GM18907 (cell line): Measurements from ENCODE around the gene HMGN4.
A peak's percentile ranks its signal among the peaks of the same experiment; 100 is the strongest.

ENCODE experiments used
- ATAC-seq: cut with Tn5 transposase; IDR thresholded peaks from one replicate; pipeline ENCODE4 v1.9.1; 2021; ENCODE audit warnings: mild to moderate bottlenecking, moderate library complexity; ENCODE audit not compliant: unreplicated experiment

Gene HMGN4

DNA sequence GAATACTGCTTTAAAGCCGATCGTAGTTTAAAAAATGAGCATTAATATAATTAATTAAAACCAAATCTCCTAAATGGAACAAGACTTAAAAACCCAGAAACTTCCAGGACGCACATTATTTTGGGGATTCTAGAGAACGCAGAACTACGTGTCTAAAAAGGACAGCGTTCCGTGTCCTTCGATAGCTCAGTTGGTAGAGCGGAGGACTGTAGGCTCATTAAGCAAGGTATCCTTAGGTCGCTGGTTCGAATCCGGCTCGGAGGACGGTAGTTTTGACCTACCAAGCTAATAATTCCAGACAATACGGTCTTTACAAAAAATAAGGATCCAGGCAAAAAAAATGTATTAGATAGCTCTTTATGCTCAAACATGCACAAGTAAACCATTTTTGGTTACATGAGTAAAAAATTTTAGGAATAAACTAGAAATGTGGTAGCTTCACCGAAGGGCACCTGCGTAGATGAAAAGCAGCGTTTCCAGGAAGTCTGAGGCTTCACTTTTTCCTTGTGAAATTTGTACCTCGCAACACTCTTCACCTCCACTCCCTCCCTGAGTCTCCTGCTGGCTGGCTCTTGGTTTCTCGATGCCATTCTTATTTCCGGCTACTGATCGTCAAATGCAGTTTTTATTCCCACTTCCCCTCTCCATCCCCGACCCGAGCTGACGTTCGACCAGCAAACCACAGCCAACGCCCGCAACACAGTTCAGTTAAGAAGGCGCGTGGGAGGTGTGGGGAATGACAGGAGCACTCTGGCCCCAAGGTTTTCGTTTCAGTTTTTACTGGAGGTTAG, 39.0 kb downstream of the HMGN4 start:
- ATAC-seq: no peak

DNA sequence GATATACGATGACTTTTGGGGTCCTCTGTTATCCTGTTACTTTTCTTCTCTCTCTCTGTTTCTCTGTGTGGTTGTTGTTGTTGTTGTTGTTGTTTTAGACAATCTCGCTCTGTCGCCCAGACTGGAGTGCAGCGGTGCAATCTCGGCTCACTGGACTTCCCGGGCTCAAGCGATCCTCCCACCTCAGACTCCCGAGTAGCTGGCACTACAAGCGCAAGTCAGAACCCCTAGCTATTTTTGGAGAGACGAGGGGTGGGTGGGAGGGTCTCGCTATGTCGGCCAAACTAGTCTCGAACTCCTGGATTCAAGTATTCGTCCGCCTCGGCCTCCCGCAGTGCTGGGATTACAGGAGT, 39.5 kb downstream of the HMGN4 start:
- ATAC-seq: no peak

DNA sequence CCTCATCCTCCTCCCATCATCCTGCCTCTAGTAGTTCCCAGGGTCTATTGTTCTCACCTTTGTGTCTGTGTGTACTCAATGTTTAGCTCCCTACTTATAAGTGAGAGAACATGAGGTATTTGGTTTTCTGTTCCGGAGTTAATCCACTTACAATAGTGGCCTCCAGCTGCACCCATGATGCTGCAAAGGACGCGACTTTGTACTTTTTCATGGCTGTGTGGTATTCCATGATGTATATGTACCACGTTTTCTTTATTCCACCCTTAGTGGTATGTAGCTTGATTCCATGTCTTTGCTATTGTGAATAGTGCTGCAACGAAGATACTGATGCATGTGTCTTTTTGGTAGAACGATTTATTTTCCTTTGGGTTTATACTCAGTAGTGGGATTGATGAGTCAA, 40.1 kb downstream of the HMGN4 start:
- ATAC-seq: no peak

DNA sequence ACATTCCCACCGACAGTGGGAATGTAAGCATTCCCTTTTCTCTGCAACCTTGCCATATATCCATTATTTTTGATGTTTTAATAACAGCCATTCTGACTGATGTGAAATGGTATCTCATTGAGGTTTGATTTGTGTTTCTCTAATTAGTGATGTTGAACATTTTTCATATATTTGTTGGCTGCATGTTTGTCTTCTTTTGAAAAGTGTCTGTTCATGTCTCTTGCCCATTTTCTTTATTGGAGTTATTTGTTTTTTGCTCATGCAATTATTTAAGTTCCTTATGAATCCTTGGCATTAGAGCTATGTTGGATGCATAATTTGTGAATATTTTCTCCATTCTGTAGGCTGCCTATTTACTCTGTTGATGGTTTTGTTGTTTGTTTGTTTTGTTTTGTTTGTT, 40.6 kb downstream of the HMGN4 start:
- no peak for ATAC-seq

DNA sequence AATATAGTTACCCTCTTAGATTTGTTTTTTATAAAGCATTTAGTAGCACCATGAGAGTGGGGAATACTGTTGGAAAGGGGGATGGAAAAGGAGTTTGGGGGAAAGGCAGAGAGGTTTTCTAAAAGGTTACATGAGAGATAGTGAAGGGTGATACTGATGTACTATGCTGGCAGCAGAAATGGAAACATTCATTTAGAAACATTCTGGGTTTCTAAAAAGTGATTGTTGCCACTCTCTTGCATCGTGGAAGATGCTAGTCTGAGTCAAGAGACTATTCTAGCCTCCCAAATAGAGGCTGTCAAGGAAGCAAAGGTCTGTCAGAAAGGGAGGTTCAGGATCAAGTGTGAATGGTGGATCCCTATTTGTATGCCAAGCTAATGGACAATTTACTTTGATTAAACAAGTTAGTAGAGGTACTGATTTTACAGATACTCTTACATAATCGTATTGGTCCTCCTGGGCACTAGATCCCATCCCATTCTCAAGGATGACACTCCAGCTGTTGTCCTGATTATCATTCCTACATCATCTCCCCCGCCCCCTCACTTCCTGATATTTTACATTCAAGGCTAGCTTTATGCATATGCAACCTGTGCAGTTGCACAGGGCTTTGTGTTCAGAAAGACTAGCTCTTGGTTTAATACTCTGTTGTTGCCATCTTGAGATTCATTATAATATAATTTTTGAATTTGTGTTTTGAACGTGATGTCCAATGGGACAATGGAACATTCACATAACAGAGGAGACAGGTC, 43.2 kb downstream of the HMGN4 start:
- ATAC-seq: no peak

DNA sequence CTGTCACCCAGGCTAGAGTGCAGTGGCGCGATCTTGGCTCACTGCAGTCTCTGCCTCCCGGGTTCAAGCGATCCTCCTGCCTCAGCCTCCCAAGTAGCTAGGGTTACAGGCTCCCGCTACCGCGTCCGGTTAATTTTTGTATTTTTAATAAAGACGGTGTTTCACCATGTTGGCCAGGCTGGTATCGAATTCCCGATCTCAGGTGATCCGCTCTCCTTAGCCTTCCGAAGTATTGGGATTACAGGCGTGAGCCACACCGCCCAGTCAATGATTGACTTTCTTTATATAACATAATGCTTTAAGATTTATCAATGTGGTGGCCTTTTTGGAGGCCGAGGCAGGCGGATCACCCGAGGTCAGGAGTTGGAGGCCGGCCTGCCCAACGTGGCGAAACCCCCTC, 50.8 kb downstream of the HMGN4 start:
- ATAC-seq: no peak

DNA sequence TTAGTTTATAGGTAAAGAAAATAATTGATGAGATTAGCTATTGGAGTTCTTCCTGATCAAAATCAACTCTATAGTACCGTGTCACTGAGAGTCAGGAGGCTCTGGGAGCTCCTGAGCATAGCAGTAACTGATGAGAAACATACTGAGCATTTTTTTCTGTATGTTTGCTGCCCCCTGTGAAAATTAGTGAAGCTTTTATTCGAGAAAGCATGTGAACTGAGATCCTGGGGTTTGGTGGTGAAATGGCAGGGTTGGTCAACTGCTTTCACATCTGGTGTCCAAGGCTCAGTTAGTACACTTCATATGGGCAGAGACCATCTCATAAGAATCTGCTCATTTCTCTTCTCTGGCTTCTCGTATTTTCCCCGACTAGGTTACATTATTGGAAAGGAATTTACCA, 54.5 kb downstream of the HMGN4 start:
- no peak for ATAC-seq

DNA sequence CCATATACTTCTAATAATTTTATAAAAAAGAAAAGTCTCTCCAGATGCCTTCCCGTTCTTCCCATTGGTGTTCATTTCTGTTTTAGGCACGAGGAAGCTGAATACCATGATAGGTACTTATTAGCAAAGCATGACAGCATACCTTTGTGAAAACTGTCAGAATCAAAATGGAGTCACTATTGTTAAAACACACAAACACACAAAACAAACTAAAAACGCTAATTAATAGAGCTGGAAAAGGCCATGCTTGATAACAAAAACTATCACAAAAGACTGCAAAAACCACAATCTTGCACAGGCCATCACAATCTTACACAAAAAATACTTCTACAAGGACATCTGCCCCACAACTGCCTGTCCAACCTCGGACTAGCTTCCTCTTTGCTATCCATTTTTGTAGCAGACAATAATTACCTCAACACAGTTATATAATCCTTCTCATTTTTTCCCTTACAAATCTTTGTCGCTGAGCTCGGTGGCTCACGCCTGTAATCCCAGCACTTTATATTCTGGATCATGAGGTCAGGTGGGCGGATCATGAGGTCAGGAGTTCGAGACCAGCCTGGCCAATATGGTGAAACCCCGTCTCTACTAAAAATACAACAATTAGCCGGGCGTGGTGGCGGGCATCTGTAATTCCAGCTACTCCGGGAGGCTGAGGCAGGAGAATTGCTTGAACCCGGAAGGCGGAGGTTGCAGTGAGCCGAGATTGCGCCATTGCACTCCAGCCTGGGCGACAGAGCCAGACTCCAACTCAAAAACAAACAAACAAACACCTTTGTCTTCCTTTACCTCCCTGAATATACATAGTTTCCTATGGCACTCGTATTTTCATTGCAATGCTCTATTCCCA, 55.3 kb downstream of the HMGN4 start:
- ATAC-seq: no peak

DNA sequence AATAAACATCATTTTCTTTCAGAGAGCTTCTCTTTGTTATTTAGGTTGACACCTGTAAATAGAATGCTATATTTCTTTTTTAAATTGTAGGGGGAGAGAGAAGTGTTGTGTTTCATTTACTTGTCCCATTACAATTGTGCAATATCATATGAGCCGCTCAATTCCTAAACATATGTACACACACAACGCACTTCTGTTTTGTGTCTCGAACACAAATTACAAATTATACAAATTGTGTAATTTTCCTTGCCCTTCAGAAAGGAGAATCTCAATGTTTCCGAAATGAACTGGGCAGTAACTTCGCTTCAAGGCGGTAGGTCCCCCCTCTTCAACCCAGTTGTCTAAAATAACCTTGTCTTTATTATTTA, 55.9 kb downstream of the HMGN4 start:
- no peak for ATAC-seq

DNA sequence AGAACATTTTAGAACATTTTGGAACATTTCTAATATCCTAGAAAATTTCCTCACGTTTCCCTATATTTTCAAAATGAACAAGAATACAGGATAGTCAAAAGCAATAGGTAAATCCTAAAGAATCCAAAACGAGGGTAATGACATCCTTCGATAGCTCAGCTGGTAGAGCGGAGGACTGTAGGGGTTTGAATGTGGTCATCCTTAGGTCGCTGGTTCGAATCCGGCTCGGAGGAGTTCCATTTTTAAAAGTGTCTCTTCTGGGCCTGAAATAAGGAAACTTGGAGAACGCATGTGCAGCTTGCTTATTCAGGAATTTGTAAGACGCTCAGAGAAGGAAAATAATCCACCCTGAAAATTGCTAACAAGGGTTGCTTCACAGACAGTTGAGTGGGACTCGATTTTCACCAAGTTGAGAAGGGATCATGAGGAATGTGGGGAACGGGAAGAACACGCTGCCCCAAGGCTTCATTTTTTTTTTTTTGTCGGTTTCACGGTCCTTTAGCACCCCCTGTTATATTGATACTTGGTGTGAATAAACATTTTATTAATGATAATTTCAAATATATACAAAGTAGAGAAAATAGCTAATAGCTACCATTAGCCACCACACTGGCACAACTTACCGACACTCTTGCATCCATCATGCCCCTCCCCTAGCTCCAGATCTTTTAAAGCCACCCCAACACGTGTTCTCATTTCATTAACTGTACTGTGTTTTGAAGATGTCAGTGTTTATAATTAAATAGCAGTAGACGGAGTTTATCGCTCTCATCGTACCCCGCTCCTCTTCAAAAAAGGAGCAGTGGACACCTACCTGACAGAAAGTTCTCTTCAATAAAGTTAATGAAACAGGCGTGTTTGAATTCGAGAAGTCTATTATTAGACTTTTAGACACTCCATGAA, 56.8 kb downstream of the HMGN4 start:
- ATAC-seq: no peak

DNA sequence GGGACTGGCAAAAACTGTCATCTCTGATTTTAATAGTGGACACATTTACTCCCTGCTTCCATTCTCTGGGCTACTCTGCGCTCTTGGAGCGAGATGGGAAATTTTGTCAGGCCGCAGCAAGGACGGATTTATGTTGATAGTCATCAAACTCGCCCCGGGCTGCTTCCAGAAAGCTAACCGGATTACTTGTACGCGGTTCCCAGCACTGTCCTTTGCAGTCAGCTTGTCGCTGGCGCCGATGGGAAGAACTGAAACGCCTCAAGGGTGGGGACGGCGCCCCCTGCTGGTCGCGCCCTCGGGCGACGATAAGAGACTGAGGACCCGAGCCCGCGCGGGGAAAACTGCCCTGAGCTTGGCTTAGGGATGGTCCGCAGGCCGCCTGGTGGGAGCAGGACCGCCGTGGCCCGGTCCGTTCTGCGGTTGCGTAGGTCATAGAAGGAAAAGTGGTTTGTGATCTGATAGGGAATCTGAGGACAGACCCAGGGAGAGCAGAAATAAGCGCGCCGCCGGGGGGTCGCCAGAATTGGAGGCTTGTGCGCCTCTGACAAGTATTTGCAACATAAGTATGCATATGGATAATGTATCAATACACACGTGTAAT, 57.6 kb downstream of the HMGN4 start:
- peak; percentile 63 for ATAC-seq
